ENCODE results near the gene GLYAT.
"Not testable (repeated sequence)": the region's sequence is repeated elsewhere in the genome, so short reads cannot be mapped to it uniquely, and the experiment has no call there.

The GLYAT gene

GRCh38 chr11:58742981-58743880 is 11.5 kb upstream of the GLYAT start:
- no peak for DNase-seq

- no peak for DNase-seq
Observed at GRCh38 chr11:58742140-58742539, 10.4 kb upstream of the GLYAT start.

- no peak for DNase-seq
Observed at GRCh38 chr11:58741127-58741526, 9.4 kb upstream of the GLYAT start.

- no peak for DNase-seq
Observed at GRCh38 chr11:58740447-58740846, 8.7 kb upstream of the GLYAT start.

GRCh38 chr11:58739725-58740430 is 8.1 kb upstream of the GLYAT start:
- no peak for DNase-seq

DNA sequence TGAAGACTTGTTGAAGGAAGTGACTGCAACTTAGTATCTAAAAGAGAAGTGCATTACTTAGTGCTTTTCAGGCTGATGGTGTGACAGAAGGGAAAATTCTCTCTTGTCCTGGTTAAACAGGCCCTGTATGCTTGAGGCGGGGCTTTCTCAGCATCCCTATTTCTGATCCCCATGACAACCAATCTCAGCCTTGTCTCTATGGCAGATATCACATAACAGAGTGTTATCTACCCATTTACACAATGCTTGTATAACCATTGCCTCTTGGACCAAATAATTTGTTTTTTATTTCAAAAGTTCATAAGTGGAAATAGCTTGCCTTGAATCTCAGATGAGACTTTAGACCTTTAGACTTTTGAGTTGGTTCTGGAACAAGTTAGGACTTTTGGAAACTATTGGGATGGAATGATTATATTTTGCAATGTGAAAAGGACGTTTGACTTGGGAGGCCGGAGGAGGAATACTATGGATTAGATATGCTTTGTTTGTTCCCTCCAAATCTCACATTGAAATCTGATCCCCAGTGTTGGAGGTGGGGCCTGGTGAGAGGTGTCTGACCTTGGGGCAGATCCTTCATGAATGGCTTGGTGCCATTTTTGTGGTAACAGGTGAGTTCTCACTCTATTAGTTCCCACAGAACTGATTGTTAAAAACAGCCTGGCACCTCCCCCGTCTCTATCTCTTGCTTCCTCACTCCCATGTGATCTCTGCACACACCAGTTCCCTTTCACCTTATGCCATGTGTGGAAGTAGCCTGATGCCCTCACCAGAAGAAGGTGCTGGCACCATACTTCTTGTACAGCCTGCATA is 3.1 kb upstream of the GLYAT start:
- DNase-seq = no peak

- no peak for DNase-seq
Observed at GRCh38 chr11:58730507-58731089, 1.1 kb downstream of the GLYAT start.

DNA sequence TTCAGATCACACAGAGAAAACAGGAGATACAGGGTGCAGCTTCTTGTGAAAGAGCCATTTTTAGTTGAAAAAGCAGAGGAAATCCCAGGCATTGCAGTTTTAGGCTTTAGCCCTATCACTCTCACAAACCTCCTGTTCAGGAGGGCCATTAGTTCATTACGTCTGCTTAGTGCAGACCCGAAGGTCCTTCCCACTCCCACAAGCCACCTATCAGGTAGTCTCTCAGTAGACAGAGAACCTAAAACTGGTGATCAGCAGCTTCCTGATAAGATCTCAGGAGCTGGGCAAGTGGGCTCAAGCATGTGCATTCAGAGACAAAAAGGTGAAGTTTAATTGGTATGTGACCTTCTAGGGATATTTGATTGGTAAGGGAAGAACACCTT is 4.3 kb downstream of the GLYAT start:
- DNase-seq = no peak

GRCh38 chr11:58726737-58727414 is 4.9 kb downstream of the GLYAT start:
- DNase-seq = no peak

GRCh38 chr11:58719406-58720117 is 12.2 kb downstream of the GLYAT start:
- no peak for DNase-seq

GRCh38 chr11:58712531-58712930 is 19.2 kb downstream of the GLYAT start:
- no peak for DNase-seq

- DNase-seq = no peak
Observed at GRCh38 chr11:58711832-58712231, 19.9 kb downstream of the GLYAT start.

DNA sequence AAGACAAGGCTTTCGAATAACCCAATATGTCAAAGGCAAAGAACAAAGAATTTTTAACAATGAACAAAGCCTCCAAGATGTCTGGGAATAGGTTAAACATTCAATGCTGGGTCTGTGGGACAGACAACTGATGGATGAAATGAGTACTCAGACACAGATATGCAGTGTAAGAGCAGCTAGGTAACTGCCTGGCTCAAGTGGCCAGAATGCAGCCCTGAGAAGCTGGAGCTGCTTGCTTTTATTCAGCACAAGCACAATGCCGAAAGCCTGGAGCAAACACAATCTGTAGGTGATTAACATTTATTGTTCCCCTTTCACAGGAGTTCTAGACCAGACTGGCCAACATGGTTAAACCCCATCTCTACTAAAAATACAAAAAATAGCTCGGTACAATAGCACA is 24.0 kb downstream of the GLYAT start:
- no peak for DNase-seq

DNA sequence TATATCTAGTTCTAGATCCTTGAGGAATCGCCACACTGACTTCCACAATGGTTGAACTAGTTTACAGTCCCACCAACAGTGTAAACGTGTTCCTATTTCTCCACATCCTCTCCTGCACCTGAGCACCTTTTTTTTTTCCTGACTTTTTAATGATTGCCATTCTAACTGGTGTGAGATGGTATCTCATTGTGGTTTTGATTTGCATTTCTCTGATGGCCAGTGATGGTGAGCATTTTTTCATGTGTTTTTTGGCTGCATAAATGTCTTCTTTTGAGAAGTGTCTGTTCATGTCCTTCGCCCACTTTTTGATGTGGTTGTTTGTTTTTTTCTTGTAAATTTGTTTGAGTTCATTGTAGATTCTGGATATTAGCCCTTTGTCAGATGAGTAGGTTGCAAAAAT is 34.9 kb downstream of the GLYAT start:
- not testable (repeated sequence) for DNase-seq

GRCh38 chr11:58693026-58693425 is 38.7 kb downstream of the GLYAT start:
- DNase-seq = no peak

DNA sequence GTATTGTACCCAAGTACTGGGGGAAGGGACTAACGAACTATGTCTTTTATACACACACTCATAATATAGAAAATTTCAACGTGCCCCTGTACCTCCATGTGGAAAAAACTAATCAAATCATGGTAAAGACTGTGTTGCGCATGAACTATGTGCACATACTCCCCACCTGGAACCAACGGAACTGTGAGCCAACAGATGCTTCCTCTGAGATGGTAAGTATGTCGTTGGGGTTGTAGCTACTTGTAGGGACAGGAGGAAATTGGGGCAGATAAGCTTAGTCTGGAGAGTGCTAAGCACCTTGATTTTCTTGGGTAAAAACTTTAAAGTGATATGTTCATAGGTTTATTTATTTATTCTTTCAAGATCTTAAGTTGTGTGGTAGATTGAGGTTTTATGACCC is 40.1 kb downstream of the GLYAT start:
- no peak for DNase-seq

- DNase-seq = no peak
Observed at GRCh38 chr11:58688789-58689503, 42.8 kb downstream of the GLYAT start.

- DNase-seq = no peak
Observed at GRCh38 chr11:58685973-58686722, 45.6 kb downstream of the GLYAT start.

GRCh38 chr11:58682660-58683059 is 49.1 kb downstream of the GLYAT start:
- DNase-seq = not testable (repeated sequence)

- not testable (repeated sequence) for DNase-seq
Observed at GRCh38 chr11:58677536-58677935, 54.2 kb downstream of the GLYAT start.
